Activated CD8-positive, alpha-beta memory T cell treated with anti-CD3 and anti-CD28 coated beads for 1 hour (primary cell): ENCODE data around the gene COX7A2L.

Experiments
- DNase-seq, 2 donors: peaks; one replicate each; pipeline ENCODE4 v3.0.0-alpha.2; 2020; ENCODE audit warnings: low read depth in 1 of 2; ENCODE audit errors: extremely low read depth in 1 of 2

Gene COX7A2L

GRCh38 chr2:42321452-42322064 is 39.5 kb downstream of the COX7A2L start:
- no peak for DNase-seq

GRCh38 chr2:42319265-42319664 is 41.8 kb downstream of the COX7A2L start:
- DNase-seq = no peak

- DNase-seq = no peak
These were observed 43.1 kb downstream of the COX7A2L start for GRCh38 chr2:42317945-42318344.

- DNase-seq = no peak
These were observed 43.5 kb downstream of the COX7A2L start for GRCh38 chr2:42317486-42317885.

GRCh38 chr2:42316910-42317309 is 44.1 kb downstream of the COX7A2L start:
- no peak for DNase-seq

- no peak for DNase-seq
These were observed 45.1 kb downstream of the COX7A2L start for GRCh38 chr2:42315844-42316470.

GRCh38 chr2:42314892-42315468 is 46.0 kb downstream of the COX7A2L start:
- DNase-seq = no peak

GRCh38 chr2:42312106-42312505 is 48.9 kb downstream of the COX7A2L start:
- no peak for DNase-seq

GRCh38 chr2:42310007-42310515 is 51.0 kb downstream of the COX7A2L start:
- DNase-seq = no peak

GRCh38 chr2:42309366-42309765 is 51.7 kb downstream of the COX7A2L start:
- DNase-seq = no peak

- DNase-seq = no peak
These were observed 53.8 kb downstream of the COX7A2L start for GRCh38 chr2:42307180-42307579.

- DNase-seq = no peak
These were observed 56.8 kb downstream of the COX7A2L start for GRCh38 chr2:42304059-42304713.

- DNase-seq = no peak
These were observed 57.8 kb downstream of the COX7A2L start for GRCh38 chr2:42303252-42303651.

GRCh38 chr2:42300527-42300926 is 60.5 kb downstream of the COX7A2L start:
- no peak for DNase-seq
